Adrenal gland (tissue), 12 donors: ENCODE data around the gene GRIA4. TPM values are rescaled to one million over a fixed set of nuclear protein-coding genes. Genes with fewer than 3 reads are reported as not detected.

Experiments used
- DNase-seq, 7 donors: peaks; one replicate each; pipeline ENCODE4 v3.0.0-alpha.2; 2019 to 2020
- H3K27ac ChIP-seq, 5 donors: fragments of 200-600 bp; sonication (generic) in 4 of 5; 1 replicate in 3 of 5; 2 replicates in 2 of 5; pipeline versions ENCODE4 v1.5.1 to v1.8.0; 2016 to 2020; ENCODE audit warnings: mild to moderate bottlenecking in 1 of 5
- H3K27me3 ChIP-seq: fragments of 200-600 bp; 2 replicates; pipeline ENCODE4 v1.8.0; 2021
- H3K36me3 ChIP-seq, 2 donors: fragments of 200-600 bp; replicated peaks in 1 of 2; 1 replicate in 1 of 2; 2 replicates in 1 of 2; pipeline versions ENCODE4 v1.5.1 to v1.8.0; 2018 to 2022
- H3K4me1 ChIP-seq, 2 donors: fragments of 200-600 bp; replicated peaks in 1 of 2; 1 replicate in 1 of 2; 2 replicates in 1 of 2; pipeline versions ENCODE4 v1.5.1 to v1.8.0; 2018 to 2021
- H3K4me3 ChIP-seq, 4 donors: fragments of 200-600 bp; sonication (generic) in 3 of 4; one replicate each; pipeline ENCODE4 v1.5.1; 2016 to 2018
- H3K9me3 ChIP-seq, 3 donors: fragments of 200-600 bp; sonication (generic) in 1 of 3; replicated peaks in 1 of 3; 1 replicate in 2 of 3; 2 replicates in 1 of 3; pipeline versions ENCODE4 v1.5.1 to v1.8.0; 2016 to 2021
- CTCF ChIP-seq, 6 experiments: fragments of 450-650 bp in 4 of 6; fragments of 200-600 bp in 2 of 6; sonication (generic) in 1 of 6; IDR thresholded peaks; 1 replicate in 5 of 6; 2 replicates in 1 of 6; pipeline versions ENCODE4 v1.5.1 to v1.8.0; 2016 to 2021; ENCODE audit warnings: antibody characterized with exemption in 6 of 6, mild to moderate bottlenecking in 2 of 6, moderate library complexity in 1 of 6
- POLR2A ChIP-seq, 2 donors: fragments of 450-650 bp; IDR thresholded peaks; one replicate each; pipeline ENCODE4 v1.6.1; 2017; ENCODE audit warnings: antibody characterized with exemption in 2 of 2, mild to moderate bottlenecking in 2 of 2, moderate library complexity in 1 of 2
- WGBS, 4 donors: extraction: QIAGEN DNeasy Blood & Tissue Kit in 2 of 4; methylation state at CpG; one replicate each; pipeline versions ENCODE4 v1.1.5 to v1.1.7; 2013 to 2017; 5-methylcytosine and 5-hydroxymethylcytosine counted together
- intact Hi-C, 2 donors: fragments of 100-400 bp; cut with DNase I; formaldehyde crosslinking; loops; one replicate each; pipeline versions ENCODE4 v1.14.1 to v1.15.0; 2022 to 2023
- polyA plus RNA-seq, 3 donors: library from polyadenylated mRNA; stranded (reverse); fragments of 200-250 nt in 2 of 3; fragments of 350-450 nt in 1 of 3; fragmentation: Illumina TruSeq in 1 of 3; extraction: RNeasy Lipid Tissue Mini Kit (QIAGEN cat#74804) in 1 of 3; gene quantifications; one replicate each; pipeline ENCODE4 v1.2.3, GENCODE V29; 2013 to 2014
- total RNA-seq, 9 donors: library from RNA; depleted of rRNA in 4 of 9; stranded (reverse); fragments of >200 nt in 4 of 9; fragments of 120-200 nt in 1 of 9; fragmentation: NEBNext Ultra II Directional in 1 of 9; extraction: Animal tissue kit (Norgen Biotek cat#: 25700) in 1 of 9; gene quantifications; one replicate each; pipeline versions ENCODE4 v1.1.0 to v1.2.4, GENCODE V29; 2013 to 2023
- donor health status: healthy with polysubstance abuse.
- donor health status: Bipolar disorder and iron deficiency.
- donor health status: DM: yes; HTN: yes; CAD: no.
- donor health status: DM: no; HTN: no; CAD: no.
- donor health status: DM: no; HTN: no; CAD: no.
- donor health status: DM: yes; HTN: yes; CAD: no.

GRIA4 gene
- total and polyA plus RNA-seq, 12 donors, result 0.16 to 6.2 (median 2.0) TPM; not detected in 3

- Histone ChIP-seq H3K27ac (no peak overlapping the region), H3K9me3 (peaks cover 0 to 9% (median 0%) of the 10 kb centered on the region in 3 donors), H3K4me3 (no peak overlapping the region), H3K4me1 (no peaks in the 10 kb centered on the region), H3K36me3 (no peaks in the 10 kb centered on the region), H3K27me3 (no peaks in the 10 kb centered on the region)
- DNase-seq, result no peak
- TF ChIP-seq POLR2A (IDR thresholded peaks at IDR 0.05) (no peak), CTCF (IDR thresholded peaks at IDR 0.05) (no peak)
- intact Hi-C loops, result no loop called here
- 62 to 73% (median 70%) methylated on average over 2 of the region's 2 CpGs for whole genome bisulfite sequencing, 4 donors
Observed at GRCh38 chr11:105923252-105923651, 313.4 kb downstream of the GRIA4 start.

GRCh38 chr11:105923807-105924206, 313.9 kb downstream of the GRIA4 start:
- no peak for DNase-seq
- 57 to 65% (median 59%) methylated on average over 3 of the region's 3 CpGs for WGBS, 4 donors
- Histone ChIP-seq H3K9me3 (peaks cover 0 to 9% (median 0%) of the 10 kb centered on the region in 3 donors), H3K4me1 (no peaks in the 10 kb centered on the region), H3K27me3 (no peaks in the 10 kb centered on the region), H3K4me3 (no peak overlapping the region), H3K27ac (no peak overlapping the region), H3K36me3 (no peaks in the 10 kb centered on the region)
- no peak for TF ChIP-seq POLR2A (IDR thresholded peaks at IDR 0.05)
- TF ChIP-seq CTCF (IDR thresholded peaks at IDR 0.05), result no peak
- intact Hi-C loops, result no loop called here

- WGBS, 4 donors, result 65 to 73% (median 67%) methylated on average over 3 of the region's 3 CpGs
- Histone ChIP-seq H3K27me3 (no peaks in the 10 kb centered on the region), H3K27ac (no peak overlapping the region), H3K9me3 (peaks cover 0 to 9% (median 0%) of the 10 kb centered on the region in 3 donors), H3K36me3 (no peaks in the 10 kb centered on the region), H3K4me1 (no peaks in the 10 kb centered on the region), H3K4me3 (no peak overlapping the region)
- no peak for TF ChIP-seq POLR2A (IDR thresholded peaks at IDR 0.05)
- no peak for TF ChIP-seq CTCF (IDR thresholded peaks at IDR 0.05)
- intact Hi-C loops, result no loop called here
- no peak for DNase-seq
Observed at GRCh38 chr11:105929084-105929955, 319.4 kb downstream of the GRIA4 start.

GRCh38 chr11:105933695-105934094, 323.8 kb downstream of the GRIA4 start:
- DNase-seq, result no peak
- no peak overlapping the region for H3K27ac ChIP-seq
- no peaks in the 10 kb centered on the region for H3K27me3 ChIP-seq
- no peak for TF ChIP-seq POLR2A (IDR thresholded peaks at IDR 0.05)
- TF ChIP-seq CTCF (IDR thresholded peaks at IDR 0.05), result no peak
- no peaks in the 10 kb centered on the region for H3K4me1 ChIP-seq
- no peak overlapping the region for H3K4me3 ChIP-seq
- whole genome bisulfite sequencing, 4 donors, result 87 to 88% (median 87%) methylated on average over 6 of the region's 6 CpGs
- no peaks in the 10 kb centered on the region for H3K9me3 ChIP-seq
- intact Hi-C loops, result no loop called here
- no peaks in the 10 kb centered on the region for H3K36me3 ChIP-seq
